HCEC 1CT (cell line): ENCODE data around the gene RNASE12.
"Not testable (repeated sequence)": the region's sequence is repeated elsewhere in the genome, so short reads cannot be mapped to it uniquely, and the experiment has no call there.

Source experiments
- DNase-seq: peaks from one replicate; pipeline ENCODE4 v3.0.0-alpha.2; 2017

Gene RNASE12

DNA sequence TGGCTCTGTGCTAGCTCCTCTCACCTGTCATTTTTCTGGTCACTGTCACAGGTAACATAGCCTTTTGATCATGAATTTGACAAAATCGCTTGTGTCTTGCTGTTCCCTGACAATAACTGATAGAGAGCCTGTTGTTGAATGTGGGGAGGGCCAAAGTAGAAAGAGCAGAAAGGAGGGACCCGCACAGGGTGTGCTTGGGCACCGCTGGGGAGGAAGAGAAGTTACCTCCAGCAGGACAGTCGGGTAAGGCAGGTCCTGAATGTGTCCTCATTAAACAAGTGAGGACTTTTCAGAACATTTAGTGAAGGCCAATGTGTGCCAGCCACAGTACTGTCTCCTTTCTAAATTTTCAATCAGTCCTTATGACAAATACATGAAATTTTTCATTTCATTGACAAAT is at the start of gene RNASE12:
Gene RNASE12 (minus strand): TSS at position 142 of the 400 bp plus-strand sequence. CDS start 653 bp downstream, outside the sequence.
- DNase-seq, result no peak

DNA sequence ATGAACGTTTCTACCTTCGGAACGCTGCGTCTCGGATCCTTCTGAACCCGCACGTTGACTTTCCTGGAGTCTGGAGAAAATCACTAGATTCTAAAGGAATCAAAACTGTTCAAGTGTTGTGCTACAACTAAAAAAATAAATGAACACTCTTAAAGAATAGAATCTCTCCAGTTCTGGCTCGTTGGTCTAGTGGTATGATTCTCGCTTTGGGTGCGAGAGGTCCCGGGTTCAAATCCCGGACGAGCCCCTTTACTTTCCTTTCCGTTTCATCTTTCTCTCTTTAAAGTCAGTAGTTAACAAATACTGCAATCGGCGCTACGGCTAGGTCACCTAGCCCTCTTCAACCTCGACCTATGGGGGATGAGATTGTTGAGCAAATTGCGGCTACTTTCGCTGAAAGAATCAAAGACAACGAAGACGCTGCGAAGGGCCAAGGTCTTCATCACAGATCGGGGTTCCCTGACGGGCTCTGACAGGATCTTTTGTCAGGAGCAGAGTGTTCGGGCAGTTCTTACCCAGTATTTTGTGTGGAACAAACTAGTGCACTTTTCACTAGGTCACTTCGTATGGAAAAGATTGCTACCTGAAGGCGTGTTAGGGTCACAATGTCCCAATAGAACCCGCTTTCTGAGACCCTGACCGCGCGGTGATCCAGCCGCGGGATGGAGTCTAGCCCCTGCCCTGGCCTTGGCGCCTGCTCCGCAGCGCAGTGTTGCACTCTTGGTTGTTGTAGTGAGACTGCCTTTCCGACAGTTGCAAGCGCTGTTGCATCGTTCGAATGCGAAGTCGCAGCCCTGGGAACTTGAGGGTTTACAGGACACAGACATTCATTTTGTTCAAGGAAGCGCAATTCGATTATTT is 41.9 kb upstream of the RNASE12 start:
- peak; percentile 74 for DNase-seq

DNA sequence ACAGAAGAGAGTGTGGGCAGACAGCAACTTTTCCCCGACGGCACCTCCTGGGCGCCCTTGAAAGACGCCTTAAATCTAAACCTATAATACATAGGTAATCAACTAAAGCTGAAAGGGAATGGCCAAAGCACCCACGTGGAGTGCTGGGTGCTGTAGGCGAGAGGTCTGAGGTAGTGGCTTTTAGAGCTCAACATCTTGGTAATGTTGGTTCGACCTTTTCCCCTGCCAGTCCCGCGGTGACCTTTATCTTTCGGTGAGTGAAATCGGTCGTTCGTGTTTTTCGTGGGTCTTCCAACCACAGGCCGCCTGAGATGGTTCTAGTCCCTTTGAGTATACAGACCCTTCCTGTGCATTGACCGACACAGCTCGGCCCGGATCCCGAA is 41.3 kb upstream of the RNASE12 start:
- DNase-seq, result no peak

DNA sequence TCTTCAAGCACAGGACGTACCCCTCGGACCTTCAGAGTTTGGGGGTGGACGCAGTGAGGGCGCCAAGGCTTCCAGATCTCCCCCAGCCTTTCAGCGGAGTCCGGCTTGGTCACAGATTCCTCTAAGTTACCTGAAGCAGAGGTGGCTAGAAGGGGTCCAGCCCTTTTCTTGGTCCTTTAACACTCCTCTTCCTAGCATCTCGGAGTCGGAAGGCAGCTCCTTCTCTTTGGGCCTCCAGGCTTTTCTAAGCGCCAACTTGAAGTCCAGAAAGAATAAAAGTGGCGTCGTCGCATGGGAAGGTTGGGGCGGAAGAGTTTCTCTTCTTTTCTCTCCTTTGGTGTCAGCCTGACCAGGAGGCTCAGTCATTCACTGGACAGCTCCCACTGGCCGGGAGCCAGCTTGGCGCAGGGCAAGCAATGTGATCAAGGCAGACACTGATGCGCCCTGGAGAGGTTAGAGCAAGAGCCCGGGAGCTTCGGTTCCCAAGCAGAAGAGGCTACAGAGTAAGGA is 40.8 kb upstream of the RNASE12 start:
- DNase-seq, result peak; percentile 68

- peak; percentile 36 for DNase-seq
Measured at GRCh38 chr14:20631023-20631879, 40.1 kb upstream of the RNASE12 start.

- DNase-seq, result peak; percentile 59
Measured at GRCh38 chr14:20630340-20631022, 39.3 kb upstream of the RNASE12 start.

DNA sequence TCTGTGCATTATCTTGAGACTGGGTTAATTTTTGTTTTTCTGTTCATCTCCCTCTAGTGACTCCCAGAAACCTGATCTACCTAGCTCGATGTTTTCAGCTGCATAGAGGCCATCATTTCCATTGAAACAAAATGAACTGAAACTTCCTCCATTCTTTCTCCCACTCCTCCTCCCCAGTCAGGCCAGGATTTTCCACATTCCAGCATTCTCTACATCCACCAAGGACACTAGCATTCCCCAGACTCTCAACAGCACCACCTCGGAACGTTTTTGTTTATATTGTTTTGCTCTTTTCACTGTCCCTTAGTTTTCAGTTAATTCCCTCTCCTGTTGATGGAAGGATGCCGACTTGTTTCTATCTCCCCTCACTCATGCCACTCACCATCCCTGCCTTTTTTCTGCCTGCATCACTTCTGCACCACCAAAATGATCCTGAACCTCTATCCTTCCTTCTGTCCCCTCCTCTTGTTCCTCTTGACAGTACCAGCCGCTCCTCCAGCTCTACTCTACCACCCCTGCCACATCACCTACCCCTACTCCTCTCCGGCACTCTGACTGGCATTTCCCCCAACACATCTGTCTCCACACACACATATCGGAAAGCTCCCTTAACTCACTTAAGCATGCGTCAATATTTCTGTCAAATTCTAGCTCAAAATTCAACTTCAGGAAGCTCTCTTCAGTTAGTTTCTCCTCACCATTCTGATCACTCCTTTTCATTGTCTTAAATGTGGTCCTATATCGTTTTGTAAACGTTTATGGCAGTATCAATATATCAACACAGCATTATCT is 37.1 kb upstream of the RNASE12 start:
- no peak for DNase-seq

GRCh38 chr14:20627346-20628027 is 36.3 kb upstream of the RNASE12 start:
- DNase-seq, result no peak

DNA sequence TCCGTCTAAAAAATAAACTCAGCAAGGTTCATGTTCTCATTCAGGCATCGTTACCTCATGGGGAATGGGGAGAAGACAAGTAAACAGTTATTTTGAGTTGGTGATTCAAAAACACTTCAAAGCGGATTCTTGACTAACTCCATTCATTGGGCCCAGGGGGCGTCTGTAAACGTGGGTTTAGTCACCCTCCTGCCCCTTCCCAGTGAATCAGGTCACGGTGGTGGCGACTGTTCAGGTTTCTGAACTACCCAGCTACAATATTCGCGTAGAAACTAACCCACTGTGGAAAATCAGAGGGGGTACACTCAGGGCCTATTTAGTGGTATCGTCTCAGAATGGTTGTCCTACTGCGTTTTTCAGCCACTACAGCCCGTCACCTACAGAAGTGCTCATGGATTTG is 35.1 kb upstream of the RNASE12 start:
- DNase-seq, result no peak

DNA sequence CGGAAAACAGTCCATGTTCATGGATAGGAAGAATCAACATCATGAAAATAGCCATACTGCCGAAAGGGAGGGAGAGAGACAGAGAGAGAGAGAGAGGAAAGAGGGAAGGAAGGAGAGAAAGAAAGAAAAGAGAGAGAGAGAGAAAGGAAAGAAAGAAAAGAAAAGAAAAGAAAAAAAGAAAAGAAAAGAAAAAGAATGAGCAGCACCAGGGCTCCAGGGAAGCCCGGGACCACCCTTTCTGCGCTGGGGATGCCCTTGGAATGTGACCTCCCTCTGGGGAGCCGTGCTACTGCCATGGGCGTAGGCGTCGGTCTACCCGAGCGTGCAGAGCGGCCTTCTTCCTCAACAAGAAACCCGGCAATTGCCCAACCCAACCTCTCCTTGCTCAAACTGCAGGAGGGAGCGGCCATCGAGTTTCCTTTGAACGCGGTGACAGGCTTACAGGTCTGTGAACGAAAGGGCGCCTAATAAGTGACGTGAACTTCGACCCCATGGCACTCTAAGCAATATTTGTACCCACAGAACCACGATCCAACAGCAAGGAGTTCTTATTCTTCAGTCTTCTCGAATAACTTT is 33.4 kb upstream of the RNASE12 start:
- DNase-seq, result peak; percentile 61

DNA sequence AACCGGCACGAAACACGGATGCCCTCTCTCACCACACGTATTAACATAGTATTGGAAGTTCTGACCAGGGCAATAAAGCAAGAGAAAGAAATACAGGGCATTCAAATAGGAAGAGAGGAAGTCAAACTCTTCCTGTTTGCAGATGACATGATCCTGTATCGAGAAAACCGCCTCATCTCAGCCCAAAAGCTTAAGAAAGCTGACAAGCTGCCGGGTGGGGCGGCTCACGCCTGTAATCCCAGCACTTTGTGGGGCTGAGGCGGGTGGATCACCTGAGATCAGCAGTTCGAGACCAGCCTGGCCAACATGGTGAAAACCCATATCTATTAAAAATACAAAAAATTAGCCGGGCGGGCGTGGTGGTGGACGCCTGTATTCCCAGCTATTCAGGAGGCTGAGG is 32.6 kb upstream of the RNASE12 start:
- no peak for DNase-seq

GRCh38 chr14:20622816-20623291 is 31.7 kb upstream of the RNASE12 start:
- no peak for DNase-seq

DNA sequence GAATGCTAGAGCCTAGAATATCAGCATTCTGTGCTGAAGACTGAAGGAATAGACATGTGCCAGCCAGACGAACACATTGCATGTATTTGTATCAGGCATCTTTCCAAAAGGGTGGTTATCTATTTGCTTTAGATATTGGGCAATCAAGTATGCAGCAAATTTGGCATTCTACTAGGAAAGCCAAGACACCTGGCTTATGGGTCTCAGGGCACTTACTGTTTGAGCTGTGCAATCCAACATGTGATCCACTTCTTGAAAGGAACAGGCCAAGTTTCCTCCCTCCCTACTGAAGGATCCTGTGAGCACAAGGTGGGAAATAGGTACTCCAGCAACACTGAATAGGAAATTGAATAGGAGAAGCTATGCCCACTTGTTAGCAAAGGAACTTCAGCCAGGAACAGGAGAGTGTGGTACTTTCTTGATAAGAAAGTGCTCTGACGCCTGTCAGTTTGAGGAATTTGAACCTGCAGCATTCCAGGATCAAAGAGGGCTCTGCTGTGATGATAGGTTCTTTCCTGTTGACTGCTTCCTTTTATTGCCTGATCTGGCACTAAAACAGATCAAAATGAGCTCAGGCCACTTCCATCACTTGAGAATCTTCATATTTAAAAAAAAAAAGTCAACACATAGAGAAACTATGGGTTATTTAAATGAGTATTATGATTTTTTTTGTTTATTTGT is 29.8 kb upstream of the RNASE12 start:
- DNase-seq, result no peak

- not testable (repeated sequence) for DNase-seq
Measured at GRCh38 chr14:20619688-20620087, 28.5 kb upstream of the RNASE12 start.

DNA sequence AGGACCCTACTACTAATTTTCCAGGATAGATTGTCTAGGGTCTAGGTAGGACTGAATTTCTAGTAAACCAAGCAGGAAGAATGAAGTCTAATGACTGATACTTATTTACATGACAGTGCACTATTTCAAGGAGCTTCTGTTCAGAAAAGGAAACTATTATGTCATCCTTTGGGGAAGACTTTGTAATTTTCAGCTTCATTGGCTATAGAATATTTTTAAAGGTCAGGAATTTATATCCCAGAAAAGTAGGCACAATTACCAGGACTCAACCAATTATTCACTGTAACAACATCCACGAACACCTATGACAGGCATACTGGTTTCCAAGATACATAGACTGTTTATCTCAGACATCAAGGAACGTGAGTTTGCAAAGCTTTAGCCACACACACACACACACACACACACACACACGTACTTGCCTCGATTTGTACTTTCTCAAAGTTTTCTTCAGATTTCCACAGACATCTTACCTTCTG is 27.1 kb upstream of the RNASE12 start:
- DNase-seq, result no peak

GRCh38 chr14:20617138-20618003 is 26.2 kb upstream of the RNASE12 start:
- DNase-seq, result no peak

GRCh38 chr14:20615996-20616395 is 24.8 kb upstream of the RNASE12 start:
- no peak for DNase-seq

DNA sequence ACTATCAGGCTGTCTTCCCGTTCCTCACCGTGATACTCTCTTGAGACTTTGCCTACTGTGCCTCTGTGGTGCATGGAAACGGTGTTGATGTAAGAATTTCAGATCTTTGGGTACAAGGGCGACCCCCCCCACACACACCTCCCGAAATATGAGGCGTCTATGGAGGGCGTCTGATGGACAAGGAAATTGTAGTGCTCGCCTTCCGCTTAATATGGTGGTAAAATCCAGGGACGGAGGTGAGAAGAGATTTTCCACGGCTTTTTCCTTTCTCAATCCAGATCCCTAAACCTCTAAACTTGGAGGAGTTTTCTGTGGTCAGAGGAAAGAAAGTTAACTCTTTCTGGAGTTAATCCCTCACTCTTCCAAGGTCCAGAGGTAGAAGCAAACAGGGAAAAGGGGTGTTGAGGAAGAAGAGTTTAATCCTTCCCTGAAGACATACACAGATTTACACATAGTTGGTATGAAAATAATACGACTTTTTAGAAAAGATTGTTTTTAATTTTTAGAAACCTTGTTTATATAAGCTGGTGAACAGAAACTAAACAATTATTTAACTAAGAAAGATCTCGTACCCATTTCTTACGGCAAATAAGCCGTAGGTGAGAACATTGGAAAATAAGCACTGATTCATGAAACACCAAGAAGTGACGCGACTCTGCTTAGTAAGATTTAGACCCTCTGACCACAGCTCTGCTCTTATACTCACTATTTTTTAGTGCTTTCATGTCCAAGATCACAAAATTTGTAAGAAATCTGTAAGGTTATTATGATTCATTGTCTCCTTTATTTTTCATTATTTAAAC is 23.1 kb upstream of the RNASE12 start:
- peak; percentile 31 for DNase-seq
